Left lobe of liver (tissue), 2 donors: ENCODE results near the gene SIM2. TPM values are rescaled to one million over a fixed set of nuclear protein-coding genes. Genes with fewer than 3 reads are reported as not detected.

Experiments
- ATAC-seq: fragments of 200-7000 bp; cut with Tn5 transposase; one replicate; pipeline ENCODE4 v1.9.1; 2020; ENCODE audit warnings: mild to moderate bottlenecking, moderate library complexity
- DNase-seq: peaks from one replicate; pipeline ENCODE4 v3.0.0-alpha.2; 2020; ENCODE audit warnings: low spot score
- total RNA-seq: library from RNA; stranded (reverse); gene quantifications from one replicate; pipeline ENCODE4 v1.2.1, GENCODE V29; 2021
- donor health status: DM: no; HTN: no; CAD: no; lungs with moderate emphysema.
- donor health status: DM: no; HTN: yes; CAD: no.

The SIM2 gene
- total RNA-seq, 1 donor from 2014 or later = not detected

GRCh38 chr21:36756527-36756926, 57.6 kb downstream of the SIM2 start:
- DNase-seq = no peak
- no peak for ATAC-seq

GRCh38 chr21:36757196-36757595, 58.3 kb downstream of the SIM2 start:
- DNase-seq = no peak
- no peak for ATAC-seq

DNA sequence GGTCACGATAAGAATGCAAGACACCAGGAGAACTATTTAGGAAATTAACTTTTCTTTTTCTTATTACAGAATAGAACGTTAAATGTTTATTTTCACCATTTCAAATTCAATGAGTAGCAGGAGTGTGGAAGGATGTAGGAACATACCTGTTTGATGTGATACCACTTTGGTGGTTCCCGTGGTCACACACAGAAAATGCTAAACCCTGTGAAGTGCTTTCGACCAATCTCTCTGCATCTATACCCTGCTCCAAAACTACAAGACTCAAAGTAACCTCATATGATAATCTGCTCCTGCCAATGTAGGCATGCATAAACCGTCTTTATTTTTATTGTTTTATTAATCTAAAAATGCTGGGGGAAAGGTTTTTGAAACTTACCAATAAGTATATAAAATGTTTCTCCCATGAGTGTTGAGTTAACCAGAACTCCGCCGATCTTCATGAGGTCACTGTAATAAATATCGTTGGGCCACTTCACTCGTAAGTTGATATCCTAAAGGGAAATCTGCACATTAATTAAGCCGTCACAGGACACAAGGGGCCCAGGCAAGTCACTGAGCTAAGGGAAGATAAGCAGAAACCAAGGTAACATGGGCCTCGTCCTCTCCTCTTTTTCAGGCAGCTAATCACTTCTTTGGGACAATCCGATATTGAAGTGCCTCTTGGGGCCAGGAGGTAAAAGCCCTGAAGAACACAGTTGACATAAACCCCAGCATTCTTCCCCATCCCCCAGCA, 60.6 kb downstream of the SIM2 start:
- ATAC-seq (no peak), DNase-seq (no peak)

- no peak for ATAC-seq
These were observed 62.8 kb downstream of the SIM2 start for GRCh38 chr21:36761685-36762084.

GRCh38 chr21:36762642-36763041, 63.7 kb downstream of the SIM2 start:
- DNase-seq = no peak
- ATAC-seq = no peak

More at GRCh38 chr21:36761685-36762084, 62.8 kb downstream of the SIM2 start:
- DNase-seq = no peak

DNA sequence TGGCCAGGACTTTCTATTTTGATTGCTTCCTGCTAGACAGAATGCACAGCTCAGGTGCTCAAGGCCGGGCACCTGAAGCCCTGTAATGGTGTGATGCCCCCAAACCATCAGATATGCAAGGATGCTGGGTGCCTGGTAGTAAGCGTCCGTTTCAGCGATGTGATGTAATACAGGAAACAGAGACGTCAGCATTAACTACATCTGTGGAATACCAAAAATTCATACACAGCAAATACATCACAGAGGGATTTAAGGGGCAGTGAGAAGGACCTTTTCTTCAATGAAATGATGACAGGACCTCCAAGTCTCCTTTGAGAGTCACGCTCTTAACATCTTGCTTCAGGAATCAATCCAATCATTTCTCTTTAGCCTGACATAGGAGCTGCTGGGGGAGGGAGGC, 64.4 kb downstream of the SIM2 start:
- DNase-seq (no peak), ATAC-seq (no peak)

DNA sequence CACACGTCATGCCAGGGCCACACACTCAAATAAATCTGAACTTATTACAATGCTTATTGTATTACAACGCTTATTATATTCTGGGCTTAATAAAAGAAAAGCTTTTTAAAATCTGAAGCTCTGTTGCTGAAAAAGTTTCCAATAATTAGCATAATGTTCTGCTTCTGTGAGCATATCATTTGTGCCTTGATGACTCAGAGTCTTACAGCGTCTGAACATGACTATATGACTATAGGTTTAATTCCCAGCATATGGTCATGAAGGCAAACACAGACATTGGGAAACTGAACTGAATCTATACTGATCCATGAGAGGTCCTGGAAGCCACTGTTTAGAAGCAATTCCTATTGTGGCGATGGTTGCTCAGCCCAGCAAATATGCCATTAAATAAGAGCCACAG, 66.3 kb downstream of the SIM2 start:
- DNase-seq = no peak
- no peak for ATAC-seq

GRCh38 chr21:36766511-36766910, 67.6 kb downstream of the SIM2 start:
- ATAC-seq = no peak
- DNase-seq = no peak

- DNase-seq (no peak), ATAC-seq (no peak)
These were observed 68.2 kb downstream of the SIM2 start for GRCh38 chr21:36767096-36767495.

- no peak for ATAC-seq
- no peak for DNase-seq
These were observed 69.6 kb downstream of the SIM2 start for GRCh38 chr21:36768496-36768895.

DNA sequence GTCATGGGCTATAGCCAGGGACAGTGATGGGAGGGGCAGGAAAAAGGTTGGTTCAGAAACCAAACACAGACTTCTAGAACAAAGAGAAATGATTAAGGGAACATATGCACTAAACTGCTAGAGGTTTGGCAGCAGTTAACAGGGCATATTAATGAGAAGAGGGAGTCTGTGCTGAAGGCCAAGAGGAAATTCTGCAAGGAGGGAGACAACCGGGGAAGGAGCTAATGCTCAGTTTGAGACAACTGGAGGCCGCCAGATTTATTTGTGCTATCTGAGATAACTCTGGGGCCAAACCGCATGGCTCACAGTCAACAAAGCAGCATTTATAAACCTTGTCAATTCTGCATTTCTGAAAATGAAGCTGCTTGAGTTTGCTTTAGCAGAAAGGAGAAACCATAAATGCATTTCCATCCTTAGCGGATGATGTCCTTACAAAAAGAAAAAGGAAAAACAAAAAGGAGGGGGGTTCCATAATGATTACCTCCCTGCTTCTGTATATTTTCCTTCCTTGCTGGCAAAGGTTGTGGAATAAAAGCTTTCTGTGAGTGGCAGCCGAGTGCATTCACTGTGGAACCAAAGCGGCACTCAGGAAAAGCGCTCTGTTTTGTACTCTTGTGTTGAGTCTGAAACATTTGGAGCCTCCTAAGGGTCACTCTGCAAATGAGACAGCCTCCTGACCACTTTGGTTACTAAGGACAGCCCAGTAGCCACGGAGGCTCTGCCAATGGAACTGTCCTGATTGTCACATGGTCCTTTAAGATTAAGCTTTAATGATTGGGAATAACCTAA, 70.3 kb downstream of the SIM2 start:
- DNase-seq (no peak), ATAC-seq (no peak)

GRCh38 chr21:36773117-36773516, 74.2 kb downstream of the SIM2 start:
- peak; percentile 97 for DNase-seq
- peak; percentile 97 for ATAC-seq

GRCh38 chr21:36773995-36774394, 75.1 kb downstream of the SIM2 start:
- DNase-seq (no peak), ATAC-seq (no peak)

DNA sequence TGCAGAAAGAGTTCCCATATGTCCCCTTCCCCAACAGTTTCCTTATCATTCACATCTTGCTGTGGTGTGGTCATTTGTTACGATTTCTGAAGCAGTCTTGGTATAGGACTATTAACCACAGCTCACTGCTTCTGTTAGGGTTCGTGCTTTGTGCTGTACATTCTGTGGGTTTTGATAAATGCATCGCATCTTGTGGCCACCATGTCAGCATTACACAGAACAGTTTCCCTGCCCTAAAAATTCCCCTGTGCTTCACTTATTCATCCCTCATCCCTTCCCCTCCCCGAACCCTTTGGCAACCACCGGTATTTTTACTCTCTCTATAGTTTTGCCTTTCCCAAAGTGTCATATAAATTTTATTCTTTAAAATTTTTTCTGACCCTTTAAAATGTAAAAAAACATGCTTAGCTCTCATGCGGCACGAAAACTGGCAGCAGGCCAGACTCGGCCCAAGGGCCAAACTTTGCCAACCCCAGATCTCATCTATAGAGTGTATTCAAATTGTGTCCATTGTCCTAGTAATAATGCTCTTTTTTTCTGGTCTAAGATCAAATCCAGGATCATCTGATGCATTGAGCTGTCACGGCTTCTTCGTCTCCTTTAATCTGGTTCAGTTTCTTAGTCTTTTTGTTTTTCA, 78.2 kb downstream of the SIM2 start:
- no peak for DNase-seq

DNA sequence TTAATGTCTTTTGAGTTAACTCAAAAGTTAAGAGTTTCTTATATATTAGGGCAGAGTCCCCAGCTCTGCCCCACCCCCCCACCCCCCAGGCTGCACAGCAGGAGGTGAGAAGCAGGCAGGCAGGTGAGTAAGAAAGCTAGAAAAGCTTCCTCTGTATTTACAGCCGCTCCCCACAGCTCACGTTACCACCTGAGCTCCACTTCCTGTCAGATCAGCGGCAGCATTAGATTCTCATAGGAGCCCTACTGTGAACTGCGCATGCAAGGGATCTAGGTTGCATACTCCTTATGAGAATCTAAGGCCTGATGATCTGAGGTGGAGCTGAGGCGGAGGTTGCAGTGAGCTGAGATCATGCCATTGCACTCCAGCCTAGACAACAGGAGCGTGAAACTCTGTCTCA, 81.9 kb downstream of the SIM2 start:
- no peak for DNase-seq
- ATAC-seq = no peak

More for the DNA sequence above, 78.2 kb downstream of the SIM2 start:
- ATAC-seq = no peak

DNA sequence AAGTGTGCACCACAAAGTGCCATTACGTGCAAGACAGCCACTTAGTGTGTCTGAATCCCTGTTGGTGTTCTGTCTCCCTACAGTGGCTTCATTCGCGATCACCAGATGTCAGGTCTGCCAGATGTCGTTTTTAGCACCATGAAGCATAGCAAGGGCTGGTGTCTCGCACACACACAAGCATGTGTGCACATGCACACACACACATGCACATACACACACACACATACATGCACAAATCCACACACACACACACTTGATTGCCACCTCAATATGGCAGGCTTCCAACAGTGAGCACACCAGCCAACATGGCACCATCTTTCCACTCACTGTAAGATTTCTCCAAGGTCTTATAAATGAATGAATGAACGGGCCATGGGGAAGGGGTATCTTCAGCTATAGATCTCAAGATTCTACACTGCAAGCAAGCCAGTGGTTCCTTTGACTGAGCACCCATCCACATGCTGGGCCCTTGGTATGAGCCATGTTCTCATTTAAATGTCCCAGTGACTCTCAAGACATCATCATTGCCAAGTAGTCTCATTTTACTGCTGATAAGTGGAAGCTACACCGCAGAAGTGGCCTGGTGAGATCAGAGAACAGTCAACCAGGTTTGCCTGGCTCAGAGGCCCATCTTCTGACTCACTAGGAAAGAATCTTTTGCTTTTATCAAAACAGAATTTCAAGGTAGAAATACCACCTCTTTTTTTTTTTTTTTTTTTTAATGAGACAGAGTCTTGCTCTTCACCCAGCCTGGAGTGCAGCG, 84.9 kb downstream of the SIM2 start:
- DNase-seq (no peak), ATAC-seq (no peak)

- ATAC-seq = no peak
- no peak for DNase-seq
These were observed 86.0 kb downstream of the SIM2 start for GRCh38 chr21:36784947-36785346.

DNA sequence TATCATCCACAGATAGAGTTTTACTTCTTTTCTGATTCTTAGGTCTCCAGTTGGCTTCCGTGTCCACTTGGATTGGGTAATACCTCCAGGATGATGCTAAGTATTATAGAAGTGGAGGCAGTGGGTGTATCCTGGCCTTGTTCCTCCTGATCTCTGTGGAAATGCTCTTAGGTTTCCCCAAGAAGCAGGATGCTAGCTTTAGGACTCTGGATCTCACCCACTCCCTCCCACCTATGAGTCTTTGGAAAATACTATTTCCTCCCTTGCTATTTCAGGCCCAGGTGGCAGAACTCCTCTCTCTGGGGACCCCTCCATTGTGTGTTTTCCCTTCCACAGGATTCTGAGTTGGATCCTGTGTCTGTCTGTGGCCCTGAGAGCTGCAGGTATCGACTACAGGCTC, 86.7 kb downstream of the SIM2 start:
- ATAC-seq = no peak

DNA sequence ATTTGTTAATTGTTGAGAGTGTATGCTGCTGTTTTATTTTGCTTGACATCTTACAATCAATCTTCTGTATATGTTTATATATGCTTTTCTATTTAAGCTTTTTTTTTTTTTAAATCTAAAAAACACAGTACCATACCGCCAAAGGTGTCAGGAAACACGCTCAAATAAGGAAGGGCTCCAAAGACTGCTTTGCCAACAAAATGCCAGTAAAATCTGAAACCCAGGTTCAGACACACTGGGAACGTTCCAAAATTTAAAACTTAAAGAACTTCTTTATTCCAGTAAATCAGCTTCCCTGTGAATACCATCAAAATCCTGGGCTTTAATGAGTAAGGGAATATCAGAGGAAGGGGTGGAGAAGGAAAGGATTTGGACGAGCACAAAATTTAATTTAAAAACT, 87.3 kb downstream of the SIM2 start:
- ATAC-seq (no peak), DNase-seq (no peak)

More for the DNA sequence above, 86.7 kb downstream of the SIM2 start:
- no peak for DNase-seq

DNA sequence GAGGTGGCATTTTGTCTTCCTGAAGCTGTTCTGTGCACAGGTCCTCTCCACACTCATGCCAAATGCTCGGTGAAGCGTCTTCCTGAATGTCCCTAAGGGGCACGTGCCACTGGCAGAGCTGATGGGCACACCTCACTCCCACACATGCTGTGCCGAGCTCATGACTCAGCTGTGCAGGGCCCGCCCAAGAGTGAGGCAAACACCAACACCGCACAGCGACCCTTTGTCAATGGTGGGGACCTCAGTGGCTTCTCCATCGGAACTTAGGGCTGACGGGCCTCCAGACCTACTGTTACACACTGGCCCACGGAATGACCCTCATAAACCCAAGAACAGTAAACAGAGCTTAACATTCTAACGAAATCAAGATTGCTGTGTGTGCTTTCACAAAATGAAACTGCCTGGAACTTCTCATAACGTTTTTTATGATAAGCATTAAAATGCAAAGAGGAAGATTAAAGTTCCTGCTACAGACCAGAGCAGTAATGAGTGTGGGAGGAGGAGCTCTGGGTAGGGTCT, 89.3 kb downstream of the SIM2 start:
- ATAC-seq (peak; percentile 47), DNase-seq (no peak)

DNA sequence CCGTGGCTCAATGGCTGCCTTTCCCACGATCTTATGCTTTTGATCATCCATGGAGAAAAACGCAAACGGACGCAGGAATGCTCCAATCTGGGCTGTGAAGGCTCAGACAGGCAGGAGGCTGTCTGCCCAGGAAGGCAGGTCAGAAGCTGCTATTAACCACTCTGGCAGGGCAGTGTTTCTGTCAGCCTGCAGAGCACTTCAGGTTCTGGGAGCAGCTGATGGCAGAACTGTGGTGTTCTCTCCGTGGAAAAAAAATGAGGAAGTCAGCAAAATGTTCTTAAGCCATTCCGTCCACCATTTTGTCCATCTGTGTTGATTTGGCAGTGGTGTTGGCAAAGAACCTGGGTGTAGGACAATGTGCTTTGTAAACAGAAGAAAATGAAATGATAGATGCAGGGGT, 91.7 kb downstream of the SIM2 start:
- DNase-seq (no peak), ATAC-seq (no peak)
